PFSK-1 (cell line): ENCODE data around the gene AADACL4.

Source experiments
- POLR2AphosphoS5 ChIP-seq: IDR thresholded peaks from 2 replicates; pipeline ENCODE4 v1.6.1; 2012; ENCODE audit warnings: low read depth, mild to moderate bottlenecking, control low read depth, low read length, moderate library complexity
- REST ChIP-seq, 2 experiments: IDR thresholded peaks; 2 replicates each; pipeline versions ENCODE4 v1.6.1 to v1.8.0; 2011 to 2012; ENCODE audit warnings: low read depth in 2 of 2, low read length in 2 of 2, control low read depth in 1 of 2, inconsistent platforms in 1 of 2, mild to moderate bottlenecking in 1 of 2, moderate library complexity in 1 of 2; ENCODE audit not compliant: insufficient read depth in 1 of 2
- TAF1 ChIP-seq: IDR thresholded peaks from 2 replicates; pipeline ENCODE4 v1.6.1; 2012; ENCODE audit warnings: low read length, control low read depth, borderline replicate concordance; ENCODE audit not compliant: insufficient read depth

- no peak for TF ChIP-seq TAF1
- no peak for TF ChIP-seq POLR2AphosphoS5
- no peak for TF ChIP-seq REST (IDR thresholded peaks at IDR 0.05; ENCODE audit: insufficient read depth in 1 of 2, low read depth in 2 of 2, low read length in 2 of 2)
Measured at GRCh38 chr1:12644829-12645228, 944 bp downstream of the AADACL4 start.
